ENCODE data around the gene LRRC8B. TPM values are rescaled to one million over a fixed set of nuclear protein-coding genes. Genes with fewer than 3 reads are reported as not detected.
"Not testable (repeated sequence)": the region's sequence is repeated elsewhere in the genome, so short reads cannot be mapped to it uniquely, and the experiment has no call there.

LRRC8B gene
- total RNA-seq, 3 donors from 2014 or later (not counting 1 experiment from before 2014, with no cell fraction given), result 1.7 to 2.9 (median 2.9) TPM

DNA sequence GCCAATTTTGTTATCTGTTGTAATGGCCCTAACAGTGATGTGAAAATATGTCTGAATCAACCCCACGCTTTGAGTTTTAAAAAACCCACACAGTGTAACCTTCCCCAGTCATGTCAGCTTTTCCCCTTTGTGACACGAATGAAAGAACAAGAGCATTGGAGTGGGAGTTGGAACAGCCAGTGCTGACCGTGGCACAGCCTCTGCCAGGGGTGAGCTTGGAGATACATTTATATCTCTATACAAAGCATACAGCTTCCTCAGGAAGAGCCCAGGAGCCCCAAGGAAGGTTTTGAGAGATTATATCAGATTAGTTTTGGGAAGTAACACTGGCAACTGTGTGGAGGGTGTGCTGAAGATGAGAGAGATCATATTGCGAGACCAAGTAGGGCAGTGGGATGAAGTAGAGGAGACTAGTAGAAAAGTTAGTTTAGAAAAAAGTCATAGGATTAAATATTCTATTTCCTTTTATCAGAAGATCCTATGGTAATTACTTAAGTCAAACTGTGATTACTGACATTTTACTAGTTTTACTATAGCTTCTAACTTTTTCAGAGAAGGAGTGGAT, 15.9 kb downstream of the LRRC8B start:
- H3K27ac ChIP-seq (ENCODE audit: low read length), result no peak overlapping the region
- no peaks in the 10 kb centered on the region for H3K27me3 ChIP-seq (ENCODE audit: control insufficient read depth, insufficient read depth, low read length)
- intact Hi-C loops (cut with micrococcal nuclease), result no loop called here
- no peak for DNase-seq
- H3K36me3 Mint-ChIP-seq, result no peaks in the 10 kb centered on the region
- peaks cover 0 to 8% of the 10 kb centered on the region in 2 donors for H3K4me1 Mint-ChIP-seq
- H3K9me3 Mint-ChIP-seq, result no peaks in the 10 kb centered on the region
- no peak overlapping the region for H3K27ac Mint-ChIP-seq
- H3K4me3 Mint-ChIP-seq, result no peak overlapping the region
- no peaks in the 10 kb centered on the region for H3K36me3 ChIP-seq (ENCODE audit: control insufficient read depth, insufficient read depth, low read length)
- TF ChIP-seq, protein P1, sequence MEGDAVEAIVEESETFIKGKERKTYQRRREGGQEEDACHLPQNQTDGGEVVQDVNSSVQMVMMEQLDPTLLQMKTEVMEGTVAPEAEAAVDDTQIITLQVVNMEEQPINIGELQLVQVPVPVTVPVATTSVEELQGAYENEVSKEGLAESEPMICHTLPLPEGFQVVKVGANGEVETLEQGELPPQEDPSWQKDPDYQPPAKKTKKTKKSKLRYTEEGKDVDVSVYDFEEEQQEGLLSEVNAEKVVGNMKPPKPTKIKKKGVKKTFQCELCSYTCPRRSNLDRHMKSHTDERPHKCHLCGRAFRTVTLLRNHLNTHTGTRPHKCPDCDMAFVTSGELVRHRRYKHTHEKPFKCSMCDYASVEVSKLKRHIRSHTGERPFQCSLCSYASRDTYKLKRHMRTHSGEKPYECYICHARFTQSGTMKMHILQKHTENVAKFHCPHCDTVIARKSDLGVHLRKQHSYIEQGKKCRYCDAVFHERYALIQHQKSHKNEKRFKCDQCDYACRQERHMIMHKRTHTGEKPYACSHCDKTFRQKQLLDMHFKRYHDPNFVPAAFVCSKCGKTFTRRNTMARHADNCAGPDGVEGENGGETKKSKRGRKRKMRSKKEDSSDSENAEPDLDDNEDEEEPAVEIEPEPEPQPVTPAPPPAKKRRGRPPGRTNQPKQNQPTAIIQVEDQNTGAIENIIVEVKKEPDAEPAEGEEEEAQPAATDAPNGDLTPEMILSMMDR (IDR thresholded peaks at IDR 0.05), result no peak
- no peak overlapping the region for H3K4me3 ChIP-seq (ENCODE audit: low read length)
- H3K9me3 ChIP-seq (ENCODE audit: control insufficient read depth, insufficient read depth, low read length), result no peaks in the 10 kb centered on the region
- ATAC-seq, result no peak
- WGBS (ENCODE audit: insufficient coverage), result 100% methylated on average over 1 of the region's 4 CpGs
- no peaks in the 10 kb centered on the region for H3K27me3 Mint-ChIP-seq (ENCODE audit: low read depth in 2 of 2)
- H3K4me1 ChIP-seq (ENCODE audit: control insufficient read depth, insufficient read depth, low read length), result no peaks in the 10 kb centered on the region

DNA sequence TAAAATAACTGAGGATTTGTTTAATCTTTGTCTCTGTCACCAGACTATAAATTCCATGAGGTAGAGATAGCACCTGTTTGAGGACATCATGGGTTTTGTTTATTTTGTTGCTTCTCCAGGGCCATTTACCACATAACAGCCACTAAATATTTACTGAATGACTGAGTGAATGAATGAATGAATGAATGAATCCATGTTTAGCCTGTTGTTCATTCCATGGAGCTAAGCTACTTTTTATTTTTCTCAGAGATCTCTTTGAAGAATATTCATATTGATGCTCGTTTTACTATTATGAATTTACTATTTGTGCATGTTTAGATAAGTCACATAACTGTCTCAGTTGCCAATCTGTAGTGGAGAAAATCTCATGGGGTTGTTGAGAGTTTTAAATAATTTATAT, 17.7 kb downstream of the LRRC8B start:
- intact Hi-C loops (cut with micrococcal nuclease), result no loop called here
- no peak for DNase-seq
- H3K4me1 Mint-ChIP-seq, result peaks cover 0 to 11% of the 10 kb centered on the region in 2 donors
- H3K36me3 ChIP-seq (ENCODE audit: control insufficient read depth, insufficient read depth, low read length), result no peaks in the 10 kb centered on the region
- no peak overlapping the region for H3K27ac Mint-ChIP-seq
- H3K9me3 ChIP-seq (ENCODE audit: control insufficient read depth, insufficient read depth, low read length), result no peaks in the 10 kb centered on the region
- no peak overlapping the region for H3K27ac ChIP-seq (ENCODE audit: low read length)
- no peak overlapping the region for H3K4me3 Mint-ChIP-seq
- no peaks in the 10 kb centered on the region for H3K27me3 ChIP-seq (ENCODE audit: control insufficient read depth, insufficient read depth, low read length)
- TF ChIP-seq, protein P1 (IDR thresholded peaks at IDR 0.05), result no peak
- no CpG with 5 or more reads among the region's 1 CpG for WGBS (ENCODE audit: insufficient coverage)
- H3K36me3 Mint-ChIP-seq, result no peaks in the 10 kb centered on the region
- ATAC-seq, result no peak
- no peaks in the 10 kb centered on the region for H3K27me3 Mint-ChIP-seq (ENCODE audit: low read depth in 2 of 2)
- H3K4me3 ChIP-seq (ENCODE audit: low read length), result no peak overlapping the region
- no peaks in the 10 kb centered on the region for H3K4me1 ChIP-seq (ENCODE audit: control insufficient read depth, insufficient read depth, low read length)
- no peaks in the 10 kb centered on the region for H3K9me3 Mint-ChIP-seq

DNA sequence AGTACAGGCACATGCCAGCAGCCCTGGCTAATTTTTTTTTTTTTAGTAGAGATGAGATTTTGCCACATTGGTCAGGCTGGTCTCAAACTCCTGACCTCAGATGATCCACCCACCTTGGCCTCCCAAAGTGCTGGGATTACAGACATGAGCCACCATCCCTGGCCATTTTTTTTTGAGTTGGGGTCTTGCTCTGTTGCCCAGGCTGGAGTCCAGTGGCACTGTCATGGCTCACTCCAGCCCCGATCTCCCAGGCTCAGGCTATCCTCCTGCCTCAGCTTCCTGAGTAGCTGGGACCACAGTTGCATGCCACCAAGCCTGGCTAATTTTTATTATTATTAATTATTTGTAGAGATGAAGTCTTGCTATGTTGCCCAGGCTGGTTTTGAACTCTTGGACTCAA, 19.0 kb downstream of the LRRC8B start:
- H3K27me3 ChIP-seq (ENCODE audit: control insufficient read depth, insufficient read depth, low read length); H3K27ac ChIP-seq (ENCODE audit: low read length); H3K9me3 ChIP-seq (ENCODE audit: control insufficient read depth, insufficient read depth, low read length); DNase-seq; H3K27ac Mint-ChIP-seq; H3K4me1 ChIP-seq (ENCODE audit: control insufficient read depth, insufficient read depth, low read length); H3K4me3 ChIP-seq (ENCODE audit: low read length); intact Hi-C loops (cut with micrococcal nuclease); H3K4me1 Mint-ChIP-seq; H3K36me3 Mint-ChIP-seq; H3K4me3 Mint-ChIP-seq; H3K36me3 ChIP-seq (ENCODE audit: control insufficient read depth, insufficient read depth, low read length); H3K27me3 Mint-ChIP-seq (ENCODE audit: low read depth in 2 of 2); ATAC-seq; H3K9me3 Mint-ChIP-seq: not testable (repeated sequence)
- WGBS (ENCODE audit: insufficient coverage), result 85% methylated on average over 1 of the region's 1 CpG

DNA sequence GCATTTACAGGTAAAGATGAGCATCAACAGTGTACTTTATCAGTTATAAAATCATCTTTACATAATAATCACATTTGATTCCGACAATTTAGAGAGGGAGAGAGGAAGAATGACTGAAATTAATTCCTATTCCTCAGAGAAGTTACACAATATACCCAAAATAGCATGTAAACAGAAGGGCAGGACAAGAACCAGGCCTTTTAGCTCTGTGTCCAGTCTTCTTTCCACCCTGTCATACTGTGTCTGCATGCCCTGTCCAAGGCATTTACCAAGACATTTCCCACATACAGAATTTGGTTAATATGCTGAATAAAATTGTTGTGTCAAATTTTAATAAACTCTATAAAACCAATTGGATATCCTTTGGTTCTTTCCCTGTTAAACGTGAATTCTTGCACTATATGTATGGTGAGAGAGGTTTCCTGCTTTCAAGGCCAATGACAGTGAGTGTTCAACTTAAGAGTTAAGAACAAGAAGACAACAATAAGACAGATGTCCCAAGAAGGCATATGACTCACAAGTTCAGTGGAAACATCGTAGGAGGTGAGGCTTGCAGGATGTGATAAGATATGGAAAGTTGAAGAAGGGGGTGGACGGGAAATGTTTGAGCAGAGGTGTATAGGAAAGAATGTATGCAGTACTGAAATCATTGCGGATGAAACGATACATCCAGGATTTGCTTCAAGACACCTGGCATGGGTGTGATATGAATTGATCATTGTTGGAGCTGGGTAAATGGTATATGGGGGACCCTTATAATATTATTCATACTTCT, 20.8 kb downstream of the LRRC8B start:
- Mint-ChIP-seq H3K27me3 (ENCODE audit: low read depth in 2 of 2) (no peaks in the 10 kb centered on the region), H3K36me3 (no peaks in the 10 kb centered on the region), H3K4me3 (no peak overlapping the region), H3K9me3 (no peaks in the 10 kb centered on the region), H3K27ac (no peak overlapping the region), H3K4me1 (peaks cover 0 to 4% of the 10 kb centered on the region in 2 donors)
- no peak overlapping the region for H3K4me3 ChIP-seq (ENCODE audit: low read length)
- TF ChIP-seq, protein P1 (IDR thresholded peaks at IDR 0.05), result no peak
- DNase-seq, result peak in 1 of 2 donors; percentile 9
- H3K27ac ChIP-seq (ENCODE audit: low read length), result no peak overlapping the region
- H3K4me1 ChIP-seq (ENCODE audit: control insufficient read depth, insufficient read depth, low read length), result no peaks in the 10 kb centered on the region
- H3K27me3 ChIP-seq (ENCODE audit: control insufficient read depth, insufficient read depth, low read length), result no peaks in the 10 kb centered on the region
- no peaks in the 10 kb centered on the region for H3K9me3 ChIP-seq (ENCODE audit: control insufficient read depth, insufficient read depth, low read length)
- WGBS (ENCODE audit: insufficient coverage), result 64% methylated on average over 4 of the region's 6 CpGs
- H3K36me3 ChIP-seq (ENCODE audit: control insufficient read depth, insufficient read depth, low read length), result no peaks in the 10 kb centered on the region
- intact Hi-C loops (cut with micrococcal nuclease), result no loop called here
- no peak for ATAC-seq

All from natural killer cell (primary cell).